GM23338 (cell line): ENCODE results near the gene MGAT5. TPM values are rescaled to one million over a fixed set of nuclear protein-coding genes. Genes with fewer than 3 reads are reported as not detected.

Experiments used
- ATAC-seq: fragments of 200-7000 bp; cut with Tn5 transposase; 3 replicates; pipeline ENCODE4 v1.9.1; 2020
- DNase-seq: peaks from one replicate; pipeline ENCODE4 v3.0.0-alpha.2; 2015; ENCODE audit warnings: low spot score
- H2AFZ ChIP-seq: fragments of 200-600 bp; sonication (generic); 2 replicates; pipeline ENCODE4 v1.8.0; 2016; ENCODE audit warnings: antibody characterized with exemption, mild to moderate bottlenecking, moderate library complexity
- H3F3A ChIP-seq: fragments of 200-600 bp; sonication (generic); replicated peaks from 2 replicates; pipeline ENCODE4 v1.8.0; 2017; ENCODE audit warnings: antibody characterized with exemption, mixed run types, low read depth
- H3K27ac ChIP-seq: fragments of 200-600 bp; sonication (generic); 2 replicates; pipeline ENCODE4 v1.6.1; 2016; ENCODE audit warnings: low read depth
- H3K27me3 ChIP-seq: fragments of 200-600 bp; sonication (generic); 2 replicates; pipeline ENCODE4 v1.8.0; 2016; ENCODE audit warnings: mild to moderate bottlenecking, mixed run types, moderate library complexity; ENCODE audit not compliant: insufficient read depth
- H3K36me3 ChIP-seq: fragments of 200-600 bp; sonication (generic); 2 replicates; pipeline ENCODE4 v1.8.0; 2016; ENCODE audit warnings: mild to moderate bottlenecking; ENCODE audit not compliant: insufficient read depth
- H3K4me1 ChIP-seq: fragments of 200-600 bp; sonication (generic); 2 replicates; pipeline ENCODE4 v1.8.0; 2016; ENCODE audit warnings: mild to moderate bottlenecking, moderate library complexity; ENCODE audit not compliant: insufficient read depth
- H3K4me2 ChIP-seq: fragments of 200-600 bp; sonication (generic); 2 replicates; pipeline ENCODE4 v1.7.1; 2017; ENCODE audit warnings: mixed run types
- H3K4me3 ChIP-seq: fragments of 200-600 bp; sonication (generic); 2 replicates; pipeline ENCODE4 v1.6.1; 2016; ENCODE audit warnings: mixed run types
- H3K79me2 ChIP-seq: fragments of 200-600 bp; sonication (generic); replicated peaks from 2 replicates; pipeline ENCODE4 v1.8.0; 2017; ENCODE audit warnings: mild to moderate bottlenecking; ENCODE audit not compliant: insufficient read depth
- H3K9me2 ChIP-seq: fragments of 200-600 bp; sonication (generic); 2 replicates; pipeline ENCODE4 v1.8.0; 2017; ENCODE audit not compliant: insufficient read depth
- H4K20me1 ChIP-seq: fragments of 200-600 bp; sonication (generic); replicated peaks from 2 replicates; pipeline ENCODE4 v1.8.0; 2017; ENCODE audit warnings: mild to moderate bottlenecking; ENCODE audit not compliant: insufficient read depth
- H3K27ac Mint-ChIP-seq: 2 replicates; pipeline ENCODE4 v1.8.0; 2020; ENCODE audit warnings: inconsistent platforms, mild to moderate bottlenecking, moderate library complexity, mixed read lengths
- H3K27me3 Mint-ChIP-seq: 3 replicates; pipeline ENCODE4 v1.8.0; 2022; ENCODE audit warnings: low read depth, mild to moderate bottlenecking, moderate library complexity, mixed read lengths, inconsistent platforms; ENCODE audit not compliant: insufficient read depth, poor library complexity
- H3K36me3 Mint-ChIP-seq: 3 replicates; pipeline ENCODE4 v1.8.0; 2021; ENCODE audit warnings: low read depth, mild to moderate bottlenecking, inconsistent platforms, moderate library complexity, mixed read lengths
- H3K4me1 Mint-ChIP-seq: 3 replicates; pipeline ENCODE4 v1.8.0; 2020; ENCODE audit warnings: mild to moderate bottlenecking, inconsistent platforms, mixed read lengths
- H3K4me3 Mint-ChIP-seq: 3 replicates; pipeline ENCODE4 v1.8.0; 2021; ENCODE audit warnings: moderate library complexity, mild to moderate bottlenecking, inconsistent platforms, mixed read lengths
- H3K9me3 Mint-ChIP-seq: 3 replicates; pipeline ENCODE4 v1.8.0; 2020; ENCODE audit warnings: moderate library complexity, mild to moderate bottlenecking, inconsistent platforms, mixed read lengths
- CREB1 ChIP-seq: fragments of 250-450 bp; sonication (Bioruptor Pico); IDR thresholded peaks from 2 replicates; pipeline ENCODE4 v1.5.0; 2020; ENCODE audit warnings: low read depth, mild to moderate bottlenecking, moderate library complexity
- CTCF ChIP-seq, 2 experiments: fragments of 200-600 bp in 1 of 2; sonication (generic) in 1 of 2; conservative IDR thresholded peaks; 2 replicates each; pipeline versions ENCODE4 v1.5.1 to v1.6.1; 2016 to 2017; ENCODE audit warnings: antibody characterized with exemption in 2 of 2, low read depth in 2 of 2, mild to moderate bottlenecking in 2 of 2, moderate library complexity in 1 of 2
- ETS1 ChIP-seq: IDR thresholded peaks from 2 replicates; pipeline ENCODE4 v1.6.1; 2016; ENCODE audit warnings: antibody characterized with exemption
- EZH2 ChIP-seq: fragments of 200-600 bp; sonication (generic); IDR thresholded peaks from one replicate; pipeline ENCODE4 v1.8.0; 2017; ENCODE audit warnings: antibody characterized with exemption, mild to moderate bottlenecking, low read depth; ENCODE audit not compliant: unreplicated experiment
- EZH2phosphoT487 ChIP-seq: fragments of 200-600 bp; sonication (generic); IDR thresholded peaks from one replicate; pipeline ENCODE4 v1.8.1; 2018; ENCODE audit warnings: antibody characterized with exemption; ENCODE audit not compliant: unreplicated experiment
- JUNB ChIP-seq: IDR thresholded peaks from one replicate; pipeline ENCODE4 v1.6.1; 2016; ENCODE audit warnings: antibody characterized with exemption; ENCODE audit not compliant: unreplicated experiment
- NANOG ChIP-seq: IDR thresholded peaks from 2 replicates; pipeline ENCODE4 v1.6.1; 2016; ENCODE audit warnings: antibody characterized with exemption, borderline replicate concordance
- POLR2AphosphoS5 ChIP-seq: IDR thresholded peaks from 2 replicates; pipeline ENCODE4 v1.6.1; 2016; ENCODE audit warnings: antibody characterized with exemption, low read depth
- REST ChIP-seq: IDR thresholded peaks from one replicate; pipeline ENCODE4 v1.6.1; 2018; ENCODE audit warnings: antibody characterized with exemption; ENCODE audit not compliant: unreplicated experiment
- STAT1 ChIP-seq: IDR thresholded peaks from one replicate; pipeline ENCODE4 v1.6.1; 2016; ENCODE audit warnings: antibody characterized with exemption; ENCODE audit not compliant: unreplicated experiment
- ZNF114 ChIP-seq: fragments of 250-450 bp; sonication (Bioruptor Pico); IDR thresholded peaks from 2 replicates; pipeline ENCODE4 v1.5.0; 2020; ENCODE audit warnings: mild to moderate bottlenecking, moderate library complexity
- ZNF331 ChIP-seq: fragments of 250-450 bp; sonication (Bioruptor Pico); IDR thresholded peaks from 2 replicates; pipeline ENCODE4 v1.5.0; 2020; ENCODE audit warnings: low read depth, mild to moderate bottlenecking, moderate library complexity
- ZNF462 ChIP-seq: fragments of 250-450 bp; sonication (Bioruptor Pico); IDR thresholded peaks from 2 replicates; pipeline ENCODE4 v1.5.0; 2020; ENCODE audit warnings: mild to moderate bottlenecking, moderate library complexity
- polyA plus RNA-seq: library from polyadenylated mRNA; unstranded; fragments of >200 nt; fragmentation: Nextera tagmentation; extraction: Ambion mirVana; gene quantifications from 2 replicates; pipeline ENCODE4 v1.2.1, GENCODE V29; 2016
- total RNA-seq: library from RNA; depleted of rRNA; stranded (reverse); fragments of >200 nt; shearing (Covaris generic); gene quantifications from 2 replicates; pipeline ENCODE4 v1.2.3, GENCODE V29; 2014

MGAT5 gene
- total and polyA plus RNA-seq, 2 experiments from 2014 or later: 4.6 to 27.6 TPM

- Histone ChIP-seq H3K36me3 (peaks cover 11% of the 10 kb centered on the region; the same call in 1 of the 2 replicates), H3K9me2 (0 out of 2 replicates have a peak, but pooled peaks cover 3% of the 10 kb centered on the region), H4K20me1 (peaks cover under 1% of the 10 kb centered on the region), H3K27me3 (no peaks in the 10 kb centered on the region), H3K4me1 (peaks cover 13% of the 10 kb centered on the region; the same call in 1 of the 2 replicates), H3K79me2 (peaks cover 80% of the 10 kb centered on the region), H3K4me2 (no peak overlapping the region), H3K27ac (no peak overlapping the region), H2AFZ (no peak overlapping the region), H3K4me3 (no peak overlapping the region), H3F3A (no peaks in the 10 kb centered on the region)
- Mint-ChIP-seq H3K27me3 (peaks cover 4% of the 10 kb centered on the region), H3K27ac (no peak overlapping the region), H3K4me1 (peaks cover 9% of the 10 kb centered on the region), H3K9me3 (peaks cover 33% of the 10 kb centered on the region), H3K36me3 (peaks cover 33% of the 10 kb centered on the region), H3K4me3 (no peak overlapping the region)
- TF ChIP-seq STAT1: no peak
- no peak for TF ChIP-seq REST
- TF ChIP-seq ETS1: no peak
- no peak for TF ChIP-seq JUNB
- TF ChIP-seq EZH2: no peak
- TF ChIP-seq ZNF331 (CRISPR knock-in tag): no peak
- no peak for TF ChIP-seq EZH2phosphoT487
- TF ChIP-seq CTCF (conservative IDR thresholded peaks at IDR 0.05; ENCODE audit: low read depth in 2 of 2): no peak
- TF ChIP-seq ZNF114 (CRISPR knock-in tag): no peak
- no peak for TF ChIP-seq POLR2AphosphoS5
- TF ChIP-seq NANOG: no peak
- no peak for TF ChIP-seq ZNF462
- TF ChIP-seq CREB1 (CRISPR knock-in tag): no peak
- no peak for DNase-seq
- ATAC-seq: no peak
Observed at GRCh38 chr2:134226601-134227000, 27.3 kb upstream of the MGAT5 start.
